ENCODE measurements around the gene PLEKHG4B. TPM values are rescaled to one million over a fixed set of nuclear protein-coding genes. Genes with fewer than 3 reads are reported as not detected.

PLEKHG4B gene
- total RNA-seq, 1 experiment from 2014 or later: not detected

DNA sequence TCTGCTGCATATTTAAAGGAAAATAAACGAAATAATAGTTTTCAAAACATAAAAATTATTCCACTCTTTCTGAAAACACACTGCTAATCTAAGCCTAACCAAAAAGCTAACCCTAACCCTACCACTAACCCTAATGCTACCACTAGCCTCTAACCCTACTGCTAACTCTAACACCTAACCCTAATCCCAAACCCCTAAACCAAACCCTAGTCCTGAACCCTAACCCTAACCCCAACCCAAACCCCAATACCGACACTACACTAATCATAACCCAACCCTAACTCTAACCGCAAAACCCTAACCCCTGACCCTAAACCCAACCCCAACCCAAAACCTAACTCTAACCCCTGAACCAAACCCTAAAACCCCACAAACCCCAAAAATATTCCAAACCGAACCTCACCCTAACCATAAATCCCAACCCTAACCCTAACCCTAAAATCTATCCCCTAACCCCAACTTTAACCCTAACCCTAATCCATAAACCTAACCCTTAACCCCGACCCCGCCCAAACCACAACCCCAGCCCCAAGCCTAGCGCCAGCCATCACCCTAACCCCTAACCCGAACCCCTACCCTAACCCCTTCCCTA is 41.9 kb upstream of the PLEKHG4B start:
- TF ChIP-seq, protein P1, sequence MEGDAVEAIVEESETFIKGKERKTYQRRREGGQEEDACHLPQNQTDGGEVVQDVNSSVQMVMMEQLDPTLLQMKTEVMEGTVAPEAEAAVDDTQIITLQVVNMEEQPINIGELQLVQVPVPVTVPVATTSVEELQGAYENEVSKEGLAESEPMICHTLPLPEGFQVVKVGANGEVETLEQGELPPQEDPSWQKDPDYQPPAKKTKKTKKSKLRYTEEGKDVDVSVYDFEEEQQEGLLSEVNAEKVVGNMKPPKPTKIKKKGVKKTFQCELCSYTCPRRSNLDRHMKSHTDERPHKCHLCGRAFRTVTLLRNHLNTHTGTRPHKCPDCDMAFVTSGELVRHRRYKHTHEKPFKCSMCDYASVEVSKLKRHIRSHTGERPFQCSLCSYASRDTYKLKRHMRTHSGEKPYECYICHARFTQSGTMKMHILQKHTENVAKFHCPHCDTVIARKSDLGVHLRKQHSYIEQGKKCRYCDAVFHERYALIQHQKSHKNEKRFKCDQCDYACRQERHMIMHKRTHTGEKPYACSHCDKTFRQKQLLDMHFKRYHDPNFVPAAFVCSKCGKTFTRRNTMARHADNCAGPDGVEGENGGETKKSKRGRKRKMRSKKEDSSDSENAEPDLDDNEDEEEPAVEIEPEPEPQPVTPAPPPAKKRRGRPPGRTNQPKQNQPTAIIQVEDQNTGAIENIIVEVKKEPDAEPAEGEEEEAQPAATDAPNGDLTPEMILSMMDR (IDR thresholded peaks at IDR 0.05; ENCODE audit: unreplicated experiment): no peak
- POLR2A ChIA-PET: interaction anchor here (0.7 kb wide), 1 partner anchor 842 kb away, joined by 3 read pairs; no protein-coding TSS in a partner anchor
- H3K27ac Mint-ChIP-seq (ENCODE audit: low read depth, unreplicated experiment): no peak overlapping the region
- peaks cover under 1% of the 10 kb centered on the region for H3K36me3 Mint-ChIP-seq (ENCODE audit: insufficient read depth, unreplicated experiment)
- CTCF ChIA-PET: interaction anchor here (0.6 kb wide), 1 partner anchor 120 kb away, joined by 3 read pairs; no protein-coding TSS in a partner anchor
- intact Hi-C loops (cut with micrococcal nuclease): no loop called here
- H3K4me1 Mint-ChIP-seq (ENCODE audit: insufficient read depth, unreplicated experiment): peaks cover 8% of the 10 kb centered on the region
- peaks cover 40% of the 10 kb centered on the region for H3K27me3 Mint-ChIP-seq (ENCODE audit: insufficient read depth, unreplicated experiment)
- no TSS peak for BruUV-seq (replicated peaks)
- DNase-seq (ENCODE audit: unreplicated experiment): no peak
- H3K4me3 Mint-ChIP-seq (ENCODE audit: unreplicated experiment): no peak overlapping the region
- H3K9me3 Mint-ChIP-seq (ENCODE audit: unreplicated experiment): peaks cover 8% of the 10 kb centered on the region

GRCh38 chr5:50724-51499 is 41.1 kb upstream of the PLEKHG4B start:
- H3K9me3 Mint-ChIP-seq (ENCODE audit: unreplicated experiment): peaks cover 8% of the 10 kb centered on the region
- H3K27ac Mint-ChIP-seq (ENCODE audit: low read depth, unreplicated experiment): no peak overlapping the region
- H3K27me3 Mint-ChIP-seq (ENCODE audit: insufficient read depth, unreplicated experiment): peaks cover 40% of the 10 kb centered on the region
- intact Hi-C loops (cut with micrococcal nuclease): no loop called here
- no TSS peak for BruUV-seq (replicated peaks)
- POLR2A ChIA-PET: no interaction called here
- H3K36me3 Mint-ChIP-seq (ENCODE audit: insufficient read depth, unreplicated experiment): peaks cover 6% of the 10 kb centered on the region
- H3K4me3 Mint-ChIP-seq (ENCODE audit: unreplicated experiment): no peak overlapping the region
- DNase-seq (ENCODE audit: unreplicated experiment): no peak
- CTCF ChIA-PET: no interaction called here
- TF ChIP-seq, protein P1 (IDR thresholded peaks at IDR 0.05; ENCODE audit: unreplicated experiment): no peak
- peaks cover 8% of the 10 kb centered on the region for H3K4me1 Mint-ChIP-seq (ENCODE audit: insufficient read depth, unreplicated experiment)

DNA sequence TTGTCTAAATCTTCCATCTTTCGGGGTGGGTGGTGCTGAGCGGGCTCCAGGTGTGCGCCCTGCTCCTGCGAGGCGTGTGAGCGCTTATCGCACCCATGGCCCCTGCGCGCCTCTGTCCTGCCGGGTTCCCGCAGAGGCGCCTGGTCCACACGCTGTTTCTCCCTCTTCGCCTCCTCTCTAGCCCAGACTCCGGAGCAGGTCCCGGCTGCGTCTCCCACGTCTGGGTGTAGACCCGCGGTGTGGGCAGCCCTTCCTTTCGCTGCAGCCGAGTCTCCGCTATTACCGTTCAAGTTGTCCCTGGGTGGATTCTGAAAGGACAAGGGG is 40.5 kb upstream of the PLEKHG4B start:
- TF ChIP-seq, protein P1 (IDR thresholded peaks at IDR 0.05; ENCODE audit: unreplicated experiment): no peak
- intact Hi-C loops (cut with micrococcal nuclease): no loop called here
- H3K4me3 Mint-ChIP-seq (ENCODE audit: unreplicated experiment): no peak overlapping the region
- POLR2A ChIA-PET: no interaction called here
- no TSS peak for BruUV-seq (replicated peaks)
- H3K36me3 Mint-ChIP-seq (ENCODE audit: insufficient read depth, unreplicated experiment): peaks cover 6% of the 10 kb centered on the region
- H3K27me3 Mint-ChIP-seq (ENCODE audit: insufficient read depth, unreplicated experiment): peaks cover 37% of the 10 kb centered on the region
- H3K4me1 Mint-ChIP-seq (ENCODE audit: insufficient read depth, unreplicated experiment): peaks cover 8% of the 10 kb centered on the region
- CTCF ChIA-PET: no interaction called here
- no peak for DNase-seq (ENCODE audit: unreplicated experiment)
- H3K27ac Mint-ChIP-seq (ENCODE audit: low read depth, unreplicated experiment): no peak overlapping the region
- peaks cover 8% of the 10 kb centered on the region for H3K9me3 Mint-ChIP-seq (ENCODE audit: unreplicated experiment)

DNA sequence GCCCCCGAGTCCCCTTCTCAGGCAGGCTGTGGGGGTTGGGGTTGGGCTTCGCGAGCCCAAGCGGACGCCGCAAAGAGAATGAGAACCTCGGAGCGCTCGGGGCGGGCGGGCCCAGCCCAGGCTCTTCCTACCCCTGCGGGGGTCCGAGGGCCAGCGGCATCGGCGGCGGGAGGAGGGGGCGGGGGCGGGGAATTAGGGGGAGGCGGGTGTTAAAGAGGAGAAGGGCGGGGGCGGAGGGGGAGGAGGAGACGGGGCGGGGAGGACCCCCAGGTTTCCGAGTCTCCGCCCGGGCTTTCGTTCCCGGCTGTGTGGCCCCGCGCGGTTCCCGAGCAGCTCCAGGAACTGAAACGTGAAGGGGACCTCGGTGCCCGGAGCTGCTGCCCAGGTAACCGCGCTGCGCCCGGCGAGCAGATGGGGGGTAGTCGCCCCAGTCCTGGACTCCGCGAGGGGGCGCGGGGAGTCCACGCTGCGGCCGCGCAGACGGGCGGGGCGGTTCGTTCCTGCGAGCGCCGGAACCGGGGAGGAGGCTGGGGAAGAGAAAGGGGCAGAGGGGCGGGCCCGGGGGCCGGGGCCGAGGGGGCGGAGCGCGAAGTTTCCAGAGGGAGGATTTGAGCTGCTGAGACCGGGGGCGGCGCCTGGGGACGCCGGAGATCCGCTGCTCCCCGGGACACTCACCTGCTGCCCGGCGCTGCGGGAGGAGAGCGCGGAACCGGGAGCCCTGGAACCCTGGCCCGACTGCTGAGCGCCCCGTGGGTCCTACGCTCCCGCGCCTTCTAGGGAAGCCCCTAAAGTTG is 38.4 kb upstream of the PLEKHG4B start:
- no TSS peak for BruUV-seq (replicated peaks)
- ChIA-PET CTCF (no interaction called here), POLR2A (no interaction called here)
- H3K9me3 Mint-ChIP-seq (ENCODE audit: unreplicated experiment): peaks cover 8% of the 10 kb centered on the region
- TF ChIP-seq, protein P1 (IDR thresholded peaks at IDR 0.05; ENCODE audit: unreplicated experiment): no peak
- no peaks in the 10 kb centered on the region for H3K4me1 Mint-ChIP-seq (ENCODE audit: insufficient read depth, unreplicated experiment)
- no peak overlapping the region for H3K27ac Mint-ChIP-seq (ENCODE audit: low read depth, unreplicated experiment)
- H3K27me3 Mint-ChIP-seq (ENCODE audit: insufficient read depth, unreplicated experiment): peaks cover 52% of the 10 kb centered on the region
- peak overlapping the region; percentile 50 for H3K4me3 Mint-ChIP-seq (ENCODE audit: unreplicated experiment)
- DNase-seq (ENCODE audit: unreplicated experiment): peak; percentile 23
- intact Hi-C loops (cut with micrococcal nuclease): no loop called here
- peaks cover 6% of the 10 kb centered on the region for H3K36me3 Mint-ChIP-seq (ENCODE audit: insufficient read depth, unreplicated experiment)

All from MCF 10A (cell line).